Fibroblast of lung (primary cell): ENCODE data around the gene COPZ2. TPM values are rescaled to one million over a fixed set of nuclear protein-coding genes. Genes with fewer than 3 reads are reported as not detected.

Source experiments
- DNase-seq, 2 donors: peaks; one replicate each; pipeline versions ENCODE4 v3.0.0 to v3.0.0-alpha.2; 2010; ENCODE audit warnings: low read depth in 2 of 2
- H2AFZ ChIP-seq: 2 replicates; pipeline ENCODE4 v1.5.1; 2012; ENCODE audit warnings: low read length, control low read depth, inconsistent platforms
- H3K27ac ChIP-seq: 2 replicates; pipeline ENCODE4 v1.5.1; 2011; ENCODE audit warnings: low read length, control low read depth; ENCODE audit not compliant: insufficient read depth
- H3K27me3 ChIP-seq: 2 replicates; pipeline ENCODE4 v1.5.1; 2011; ENCODE audit warnings: mild to moderate bottlenecking, low read length; ENCODE audit not compliant: control insufficient read depth, insufficient read depth
- H3K36me3 ChIP-seq: 2 replicates; pipeline ENCODE4 v1.5.1; 2011; ENCODE audit warnings: low read length; ENCODE audit not compliant: control insufficient read depth, insufficient read depth
- H3K4me1 ChIP-seq: 2 replicates; pipeline ENCODE4 v1.5.1; 2011; ENCODE audit warnings: low read length; ENCODE audit not compliant: control insufficient read depth, insufficient read depth; ENCODE audit errors: extremely low read depth
- H3K4me2 ChIP-seq: 2 replicates; pipeline ENCODE4 v1.5.1; 2011; ENCODE audit warnings: low read length, control low read depth; ENCODE audit not compliant: insufficient read depth; ENCODE audit errors: extremely low read depth
- H3K4me3 ChIP-seq, 4 experiments: fragments of 200-600 bp in 1 of 4; sonication (generic) in 1 of 4; replicated peaks in 1 of 4; 2 replicates each; pipeline ENCODE4 v1.5.1; 2011 to 2016; ENCODE audit warnings: low read length in 4 of 4, low read depth in 3 of 4, mild to moderate bottlenecking in 3 of 4, control low read depth in 2 of 4, inconsistent platforms in 1 of 4, mixed read lengths in 1 of 4; ENCODE audit not compliant: insufficient read depth in 1 of 4; ENCODE audit errors: control extremely low read depth in 1 of 4
- H3K79me2 ChIP-seq: 2 replicates; pipeline ENCODE4 v1.5.1; 2012; ENCODE audit warnings: mild to moderate bottlenecking, low read length, inconsistent platforms; ENCODE audit not compliant: control insufficient read depth, insufficient read depth
- H3K9ac ChIP-seq: 2 replicates; pipeline ENCODE4 v1.5.1; 2011; ENCODE audit warnings: mild to moderate bottlenecking, low read length, control low read depth; ENCODE audit not compliant: insufficient read depth
- H3K9me3 ChIP-seq: 2 replicates; pipeline ENCODE4 v1.5.1; 2012; ENCODE audit warnings: low read depth, low read length; ENCODE audit not compliant: control insufficient read depth, insufficient read depth
- H4K20me1 ChIP-seq: 2 replicates; pipeline ENCODE4 v1.5.1; 2011; ENCODE audit warnings: low read length; ENCODE audit not compliant: control insufficient read depth, insufficient read depth; ENCODE audit errors: extremely low read depth
- CTCF ChIP-seq, 2 donors: IDR thresholded peaks in 1 of 2; conservative IDR thresholded peaks in 1 of 2; 1 replicate in 1 of 2; 2 replicates in 1 of 2; pipeline ENCODE4 v1.5.1; 2011 to 2012; ENCODE audit warnings: low read length in 2 of 2, control low read depth in 1 of 2, inconsistent platforms in 1 of 2, low read depth in 1 of 2, mild to moderate bottlenecking in 1 of 2
- EZH2 ChIP-seq: IDR thresholded peaks from 2 replicates; pipeline ENCODE4 v1.5.1; 2012; ENCODE audit warnings: low read length, control low read depth, mild to moderate bottlenecking; ENCODE audit errors: missing control alignments
- polyA plus RNA-seq, 2 donors: library from polyadenylated mRNA; depleted of rRNA in 1 of 2; stranded (reverse) in 1 of 2; unstranded in 1 of 2; fragments of >200 nt; gene quantifications; 2 replicates each; pipeline ENCODE4 v1.2.1, GENCODE V29; 2011 to 2012; ENCODE audit warnings: missing spikeins in 1 of 2
- total RNA-seq: library from RNA; depleted of rRNA; stranded (reverse); fragments of >200 nt; gene quantifications from 2 replicates; pipeline ENCODE4 v1.2.1, GENCODE V29; 2014

Gene COPZ2
- total and polyA plus RNA-seq, 2 donors (not counting 1 experiment from before 2014, with no cell fraction given), result 63.1 to 97.9 TPM

GRCh38 chr17:47994724-47995123 lies 42.9 kb downstream of the COPZ2 start:
- TF ChIP-seq CTCF (conservative IDR thresholded peaks at IDR 0.05 in 1 of 2, IDR thresholded peaks at IDR 0.05 in 1 of 2; ENCODE audit: low read depth in 1 of 2, low read length in 2 of 2) (no peak), EZH2 (no peak)
- no peak overlapping the region for H2AFZ ChIP-seq
- H3K27me3 ChIP-seq, result peaks cover 6% of the 10 kb centered on the region
- H3K79me2 ChIP-seq, result no peaks in the 10 kb centered on the region
- H4K20me1 ChIP-seq, result no peaks in the 10 kb centered on the region
- no peak overlapping the region for H3K27ac ChIP-seq
- no peaks in the 10 kb centered on the region for H3K36me3 ChIP-seq
- H3K4me1 ChIP-seq, result peaks cover 2% of the 10 kb centered on the region
- no peak overlapping the region for H3K4me3 ChIP-seq
- no peak overlapping the region for H3K9ac ChIP-seq
- H3K9me3 ChIP-seq, result no peaks in the 10 kb centered on the region
- H3K4me2 ChIP-seq, result no peak overlapping the region
- no peak for DNase-seq

- H3K27me3 ChIP-seq, result peaks cover 6% of the 10 kb centered on the region
- H3K9me3 ChIP-seq, result no peaks in the 10 kb centered on the region
- peaks cover 2% of the 10 kb centered on the region for H3K4me1 ChIP-seq
- no peak overlapping the region for H3K9ac ChIP-seq
- no peak for DNase-seq
- no peaks in the 10 kb centered on the region for H4K20me1 ChIP-seq
- no peaks in the 10 kb centered on the region for H3K79me2 ChIP-seq
- no peak overlapping the region for H3K27ac ChIP-seq
- H3K4me2 ChIP-seq, result no peak overlapping the region
- H3K36me3 ChIP-seq, result no peaks in the 10 kb centered on the region
- H3K4me3 ChIP-seq, result no peak overlapping the region
- H2AFZ ChIP-seq, result no peak overlapping the region
- TF ChIP-seq EZH2 (no peak), CTCF (conservative IDR thresholded peaks at IDR 0.05 in 1 of 2, IDR thresholded peaks at IDR 0.05 in 1 of 2; ENCODE audit: low read depth in 1 of 2, low read length in 2 of 2) (no peak)
Measured at GRCh38 chr17:47993964-47994363, 43.6 kb downstream of the COPZ2 start.

GRCh38 chr17:47993031-47993564 lies 44.5 kb downstream of the COPZ2 start:
- Histone ChIP-seq H3K27ac (no peak overlapping the region), H3K36me3 (no peaks in the 10 kb centered on the region), H3K9me3 (no peaks in the 10 kb centered on the region), H2AFZ (no peak overlapping the region), H3K79me2 (no peaks in the 10 kb centered on the region), H3K27me3 (peaks cover 6% of the 10 kb centered on the region), H3K4me1 (peaks cover 2% of the 10 kb centered on the region), H3K9ac (no peak overlapping the region), H3K4me3 (no peak overlapping the region), H4K20me1 (no peaks in the 10 kb centered on the region), H3K4me2 (no peak overlapping the region)
- TF ChIP-seq CTCF (conservative IDR thresholded peaks at IDR 0.05 in 1 of 2, IDR thresholded peaks at IDR 0.05 in 1 of 2; ENCODE audit: low read depth in 1 of 2, low read length in 2 of 2) (no peak), EZH2 (no peak)
- DNase-seq, result no peak
